GM18505 (cell line): ENCODE measurements around the gene KLF2.

Source experiments
- ATAC-seq: cut with Tn5 transposase; IDR thresholded peaks from one replicate; pipeline ENCODE4 v1.9.1; 2021; ENCODE audit not compliant: unreplicated experiment
- POLR2A ChIP-seq: IDR thresholded peaks from 4 replicates; pipeline ENCODE4 v1.6.1; 2011; ENCODE audit warnings: borderline replicate concordance; ENCODE audit not compliant: insufficient read depth, insufficient read length; ENCODE audit errors: extremely low read depth

The KLF2 gene

DNA sequence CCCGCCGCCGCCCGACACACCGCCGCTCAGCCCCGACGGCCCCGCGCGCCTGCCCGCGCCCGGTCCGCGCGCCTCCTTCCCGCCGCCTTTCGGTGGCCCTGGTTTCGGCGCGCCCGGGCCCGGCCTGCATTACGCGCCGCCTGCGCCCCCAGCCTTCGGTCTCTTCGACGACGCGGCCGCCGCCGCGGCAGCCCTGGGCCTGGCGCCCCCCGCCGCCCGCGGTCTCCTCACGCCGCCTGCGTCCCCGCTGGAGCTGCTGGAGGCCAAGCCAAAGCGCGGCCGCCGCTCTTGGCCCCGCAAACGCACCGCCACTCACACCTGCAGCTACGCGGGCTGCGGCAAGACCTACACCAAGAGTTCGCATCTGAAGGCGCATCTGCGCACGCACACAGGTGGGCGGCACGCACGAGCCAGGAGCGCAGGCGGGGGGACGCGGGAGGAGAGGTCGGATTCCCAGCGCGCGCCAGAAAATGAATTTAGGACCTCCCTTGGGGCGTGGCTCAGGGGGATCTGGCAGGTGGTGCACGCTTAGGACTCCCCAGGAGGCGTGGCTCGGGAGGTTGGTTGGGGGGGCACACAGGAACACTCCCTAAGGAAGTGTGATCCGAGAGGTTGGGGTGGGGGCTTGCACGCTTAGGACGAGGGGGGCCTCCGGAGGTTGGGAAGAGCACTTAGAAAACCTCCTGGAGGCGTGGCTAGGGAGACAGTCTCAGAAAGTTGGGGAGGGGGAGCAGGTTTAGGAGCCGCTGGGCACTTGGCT lies 1.2 kb downstream of the KLF2 start:
- TF ChIP-seq POLR2A, result no peak
- ATAC-seq, result no peak

DNA sequence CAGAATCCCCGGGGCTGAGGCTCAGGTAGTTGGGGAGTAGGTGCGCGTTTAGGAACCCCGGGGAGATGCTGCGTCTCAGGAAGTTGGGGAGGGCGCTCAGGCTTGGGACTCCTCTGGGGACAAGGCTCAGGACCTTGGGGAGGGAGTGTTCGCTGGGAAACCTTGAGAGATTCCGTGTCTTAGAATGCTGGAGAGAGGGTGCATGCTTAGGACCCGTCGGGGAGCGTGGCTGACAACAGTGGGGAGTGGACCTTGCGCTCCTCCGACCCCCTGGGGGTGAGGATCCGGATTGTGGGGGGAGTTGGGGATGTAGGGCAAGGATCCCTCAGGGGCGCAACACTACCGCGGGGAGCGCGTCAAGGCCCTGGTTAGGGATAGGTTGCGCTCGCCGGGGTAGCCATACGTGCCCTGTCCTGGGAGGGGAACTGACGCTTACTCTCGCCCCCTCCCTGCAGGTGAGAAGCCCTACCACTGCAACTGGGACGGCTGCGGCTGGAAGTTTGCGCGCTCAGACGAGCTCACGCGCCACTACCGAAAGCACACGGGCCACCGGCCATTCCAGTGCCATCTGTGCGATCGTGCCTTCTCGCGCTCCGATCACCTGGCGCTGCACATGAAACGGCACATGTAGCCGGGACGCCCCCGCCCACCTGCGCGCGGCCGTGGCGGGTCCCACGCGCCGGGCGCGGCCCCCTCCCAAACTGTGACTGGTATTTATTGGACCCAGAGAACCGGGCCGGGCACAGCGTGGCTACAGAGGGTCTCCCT lies 2.0 kb downstream of the KLF2 start:
- no peak for ATAC-seq
- TF ChIP-seq POLR2A, result peak; percentile 54

DNA sequence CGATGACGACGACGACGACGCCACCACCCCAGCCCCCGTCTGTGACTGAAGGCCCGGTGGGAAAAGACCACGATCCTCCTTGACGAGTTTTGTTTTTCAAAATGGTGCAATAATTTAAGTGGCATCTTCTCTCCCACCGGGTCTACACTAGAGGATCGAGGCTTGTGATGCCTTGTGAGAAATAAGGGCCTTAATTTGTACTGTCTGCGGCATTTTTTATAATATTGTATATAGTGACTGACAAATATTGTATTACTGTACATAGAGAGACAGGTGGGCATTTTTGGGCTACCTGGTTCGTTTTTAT lies 2.5 kb downstream of the KLF2 start:
- no peak for ATAC-seq
- TF ChIP-seq POLR2A, result no peak

DNA sequence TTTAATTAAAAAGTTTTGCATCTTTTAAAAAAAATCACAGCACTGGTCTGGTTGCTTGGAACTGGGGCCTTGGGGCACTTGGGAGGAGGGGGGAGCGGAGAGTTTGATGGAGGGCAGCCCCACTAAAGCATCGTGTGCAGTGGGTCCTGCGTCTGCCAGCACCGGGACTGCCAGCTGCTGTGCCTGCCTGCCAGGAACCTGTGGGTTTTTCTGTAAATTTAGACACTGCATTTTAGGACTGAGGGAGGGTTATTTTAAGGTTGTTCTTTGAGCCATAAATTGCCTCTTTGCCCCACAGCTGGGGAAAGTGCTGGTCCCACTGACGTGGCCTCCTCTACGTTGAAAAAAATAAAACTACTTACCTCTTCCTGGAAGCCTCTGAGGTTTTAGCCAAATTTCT lies 2.9 kb downstream of the KLF2 start:
- ATAC-seq, result no peak
- TF ChIP-seq POLR2A, result no peak

DNA sequence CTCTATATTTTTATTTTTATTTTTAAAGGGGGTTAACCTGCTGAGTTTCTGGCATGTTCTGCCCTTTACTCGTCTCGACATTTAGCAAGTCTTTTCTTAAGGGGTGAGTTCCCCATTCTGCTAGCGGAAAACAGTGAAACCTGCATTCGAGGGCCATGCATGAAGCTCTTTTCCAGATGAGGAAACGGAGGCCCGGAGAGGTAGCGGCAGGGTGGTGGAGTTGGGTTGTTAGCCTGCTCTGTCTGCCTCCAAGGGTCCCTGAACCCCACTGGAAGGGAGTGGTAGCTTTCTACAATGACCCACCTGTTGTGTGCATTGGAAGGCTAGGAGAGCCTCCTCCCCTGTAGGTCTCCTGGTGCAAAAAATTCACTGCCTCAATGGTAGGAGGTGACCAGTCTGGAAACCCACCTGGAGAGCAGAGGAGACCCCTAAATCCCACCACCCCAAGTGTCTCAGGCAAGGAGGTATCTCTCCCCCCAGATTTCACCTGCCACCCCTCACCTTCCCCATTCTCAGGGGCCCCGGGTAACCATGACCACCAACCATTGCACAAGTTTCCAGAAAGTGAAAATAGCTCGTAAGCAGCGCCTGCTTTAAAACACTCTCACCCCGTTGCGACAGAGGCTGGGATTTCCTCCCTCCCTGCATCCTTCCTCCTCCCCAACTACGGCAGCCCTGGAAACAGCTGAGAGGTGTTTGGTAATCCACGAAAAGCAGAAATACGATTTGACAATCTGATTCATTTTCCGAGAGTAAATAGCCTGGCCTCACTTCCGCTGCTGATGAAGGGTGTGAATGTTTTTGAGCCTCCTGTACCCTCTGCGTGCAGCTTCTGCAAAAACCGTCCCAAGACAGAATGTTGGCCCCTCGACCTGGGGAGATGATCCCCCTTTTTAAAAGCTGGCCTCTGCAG lies 3.5 kb downstream of the KLF2 start:
- TF ChIP-seq POLR2A, result peak; percentile 44
- no peak for ATAC-seq

DNA sequence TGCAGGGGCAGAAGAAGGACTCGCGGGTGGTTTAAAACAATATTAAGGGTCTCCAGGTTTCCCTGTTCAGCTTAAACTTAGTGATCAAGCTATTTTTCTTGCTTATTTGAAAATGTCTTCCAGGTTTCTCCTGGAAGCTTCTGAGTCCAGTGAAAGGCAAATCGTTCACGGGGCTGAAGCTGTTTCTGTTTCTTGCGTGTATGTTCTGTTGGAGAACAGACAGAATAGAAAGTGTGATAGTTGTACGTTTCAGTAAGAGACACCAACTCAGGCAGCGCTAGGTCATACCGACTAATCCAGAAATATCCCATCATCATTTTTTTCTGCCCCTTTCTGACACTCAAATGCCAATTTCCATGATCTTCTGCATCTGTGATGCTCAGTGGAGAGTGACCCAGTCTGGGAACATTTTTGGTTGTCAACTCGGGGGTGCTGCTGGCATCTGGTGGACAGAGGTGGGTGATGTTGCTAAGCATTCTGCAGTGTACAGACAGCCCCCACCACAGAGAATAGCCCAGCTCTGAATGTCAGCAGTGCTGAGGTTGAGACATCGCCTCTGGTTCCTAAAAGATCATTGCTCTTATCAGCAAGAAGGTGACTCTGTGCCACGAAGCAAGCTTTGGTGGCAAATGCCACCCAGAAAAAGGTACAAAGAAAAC lies 4.3 kb downstream of the KLF2 start:
- TF ChIP-seq POLR2A, result peak; percentile 43
- no peak for ATAC-seq

DNA sequence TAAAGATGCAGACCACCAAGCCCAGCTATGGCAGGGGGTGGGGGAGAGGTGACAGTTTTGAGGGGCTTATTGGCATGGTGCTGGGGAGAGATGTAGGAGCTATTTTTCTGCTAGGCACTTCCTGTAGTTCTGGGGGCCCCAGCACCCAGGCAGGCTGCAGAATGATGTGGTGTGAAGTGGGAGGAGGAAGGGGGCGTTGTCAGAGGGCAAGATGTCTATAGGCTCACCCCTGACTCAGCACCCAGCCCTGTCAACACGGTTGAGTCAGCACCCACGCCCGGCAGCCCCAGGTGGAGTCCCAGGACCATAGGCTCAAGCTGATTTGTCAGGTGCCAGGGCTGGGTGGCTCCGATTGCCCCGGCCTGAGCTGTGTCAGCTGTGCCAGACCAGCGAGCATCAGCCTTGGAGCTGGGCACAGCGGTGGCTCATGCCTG lies 5.8 kb downstream of the KLF2 start:
- no peak for ATAC-seq
- TF ChIP-seq POLR2A, result peak; percentile 41

DNA sequence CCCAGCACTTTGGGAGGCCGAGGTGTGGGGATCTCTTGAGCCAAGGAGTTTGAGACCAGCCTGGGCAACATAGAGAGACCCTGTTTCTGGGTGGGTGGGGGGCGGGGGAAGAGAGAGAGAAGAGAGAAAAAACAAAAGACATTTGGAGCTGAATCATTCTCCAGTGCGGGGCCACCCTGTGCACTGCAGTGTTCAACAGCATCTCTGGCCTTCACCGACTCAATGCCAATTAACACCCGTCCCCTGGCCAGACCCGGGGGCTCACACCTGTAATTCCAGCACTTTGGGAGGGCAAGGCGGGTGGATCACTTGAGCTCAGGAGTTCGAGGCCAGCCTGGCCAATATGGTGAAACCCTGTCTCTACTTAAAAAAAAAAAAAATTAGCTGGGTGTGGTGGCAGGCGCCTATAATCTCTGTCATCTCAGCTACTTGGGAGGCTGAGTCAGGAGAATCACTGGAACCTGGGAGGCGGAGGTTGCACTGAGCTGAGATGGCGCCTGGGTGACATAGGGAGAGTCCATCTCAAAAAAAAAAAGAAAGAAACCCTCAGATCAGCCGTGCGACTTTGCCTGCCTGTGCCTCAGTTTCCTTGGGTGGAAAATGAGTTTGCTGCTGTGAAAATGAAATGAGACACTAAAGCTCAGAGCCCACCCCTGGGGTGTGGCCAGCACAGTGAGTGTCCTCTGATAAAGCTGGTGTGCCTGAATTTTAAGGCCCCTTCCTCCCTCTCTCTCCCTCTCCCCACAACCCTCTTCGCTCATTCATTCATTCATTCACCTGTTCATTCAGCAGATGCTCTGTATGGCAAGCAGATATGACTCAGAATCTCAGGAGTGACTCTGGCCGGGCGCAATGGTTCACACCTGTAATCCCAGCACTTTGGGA lies 6.4 kb downstream of the KLF2 start:
- no peak for TF ChIP-seq POLR2A
- no peak for ATAC-seq

DNA sequence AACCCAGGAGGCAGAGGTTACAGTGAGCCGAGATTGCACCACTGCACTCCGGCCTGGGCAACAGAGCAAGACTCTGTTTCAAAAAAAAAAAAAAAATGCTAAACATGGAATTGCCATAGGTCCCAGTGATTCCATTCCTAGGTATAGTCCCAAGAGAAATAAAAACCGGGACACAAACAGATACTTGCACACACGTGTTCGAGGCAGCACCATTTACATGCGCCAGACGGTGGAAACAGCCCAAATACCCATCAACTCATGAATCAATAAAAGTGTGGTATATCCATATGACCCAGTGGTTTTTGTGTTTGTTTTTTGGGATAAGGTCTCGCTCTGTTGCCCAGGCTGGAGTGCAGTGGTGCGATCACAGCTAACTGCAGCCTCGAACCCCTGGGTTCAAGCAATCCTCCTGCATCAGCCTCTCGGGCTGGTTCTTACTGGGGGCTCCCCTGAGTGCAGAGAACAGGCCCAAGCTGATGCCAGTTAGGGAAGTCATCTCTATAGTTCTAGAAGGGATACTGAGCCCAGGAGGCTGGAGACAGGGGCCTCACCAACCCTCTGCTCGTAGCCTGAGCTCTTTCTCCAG lies 8.5 kb downstream of the KLF2 start:
- no peak for ATAC-seq
- no peak for TF ChIP-seq POLR2A

DNA sequence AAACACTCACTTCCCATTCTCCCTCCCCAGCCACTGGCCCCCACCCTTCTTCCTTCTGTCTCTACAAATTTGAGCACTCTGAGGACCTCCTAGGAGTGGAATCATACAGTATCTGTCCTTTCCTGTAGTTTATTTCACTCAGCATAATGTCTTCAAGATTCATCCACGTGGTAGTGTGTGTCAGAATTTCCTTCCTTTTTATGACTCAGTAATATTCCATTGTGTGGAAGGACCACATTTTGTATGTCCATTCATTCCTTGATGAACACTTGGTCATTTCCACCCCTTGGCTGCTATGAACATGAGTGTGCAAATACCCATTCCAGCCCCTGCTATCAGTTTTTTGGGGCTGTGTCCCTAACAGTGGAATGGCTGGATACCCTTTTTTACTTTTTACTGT lies 9.8 kb downstream of the KLF2 start:
- TF ChIP-seq POLR2A, result no peak
- ATAC-seq, result no peak

DNA sequence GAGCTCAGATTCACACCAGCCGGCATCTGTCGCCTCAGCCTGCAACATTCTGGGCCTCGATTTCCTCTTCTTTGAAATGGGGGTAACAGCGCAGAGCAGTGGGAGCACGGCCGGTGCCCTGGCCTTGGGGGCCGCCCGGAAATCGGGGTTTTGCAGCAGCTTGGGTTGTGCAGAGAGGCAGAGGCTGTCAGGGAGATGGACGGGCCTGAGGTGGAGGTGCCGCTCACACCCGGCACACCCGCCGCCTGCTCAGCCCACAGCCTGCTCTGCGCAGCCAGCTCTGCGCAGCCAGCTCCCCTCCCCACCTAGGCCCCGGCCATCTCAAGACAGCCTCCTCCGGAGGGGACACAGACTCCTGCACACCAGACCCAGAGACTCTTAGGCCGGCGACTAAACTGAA lies 10.6 kb downstream of the KLF2 start:
- no peak for ATAC-seq
- TF ChIP-seq POLR2A, result no peak

DNA sequence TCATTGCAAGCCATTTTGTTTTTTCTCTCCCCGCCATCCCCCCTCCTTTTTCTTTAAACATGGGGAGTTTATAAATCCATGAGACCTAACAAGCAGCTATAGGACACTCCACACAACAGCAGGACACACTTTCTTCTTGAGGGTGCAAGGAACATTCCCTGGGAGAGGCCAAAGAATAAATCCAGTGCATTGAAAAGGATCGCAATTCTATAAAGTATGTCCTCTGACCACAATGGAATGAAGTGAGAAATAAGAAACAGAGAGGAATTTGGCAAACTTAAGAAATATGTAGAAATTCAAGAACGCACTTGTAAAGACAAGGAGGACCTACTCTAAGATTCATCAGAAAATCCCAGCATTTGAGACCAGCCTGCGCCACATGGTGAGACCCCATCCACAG lies 11.9 kb downstream of the KLF2 start:
- TF ChIP-seq POLR2A, result no peak
- no peak for ATAC-seq
